Measurements from ENCODE around the gene DEGS1. TPM values are rescaled to one million over a fixed set of nuclear protein-coding genes. Genes with fewer than 3 reads are reported as not detected.

Gene DEGS1
- total RNA-seq, 1 donor from 2014 or later, result 76.7 TPM

DNA sequence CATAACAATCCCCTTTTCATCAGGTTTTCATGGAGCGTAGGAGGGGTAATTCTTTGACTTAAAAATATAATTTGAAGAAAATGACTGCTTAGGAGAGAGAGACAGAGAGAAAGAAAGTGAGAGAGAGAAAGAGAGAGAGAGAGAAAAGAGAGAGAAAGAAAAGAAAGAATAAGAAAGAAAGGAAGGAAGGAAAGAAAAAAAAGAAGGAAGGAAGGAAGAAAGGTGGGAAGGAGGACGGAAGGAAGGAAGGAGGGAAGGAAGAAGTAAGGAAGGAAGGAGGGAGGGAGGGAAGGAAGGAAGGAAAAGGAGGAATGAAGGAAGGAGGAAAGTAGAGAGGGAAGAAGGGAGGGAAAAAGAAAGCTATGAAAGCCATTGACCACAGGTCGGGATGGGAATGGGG is 10.8 kb upstream of the DEGS1 start:
- Histone ChIP-seq H3K4me3 (no peak overlapping the region), H3K36me3 (no peaks in the 10 kb centered on the region), H3K9me3 (no peaks in the 10 kb centered on the region), H3K27me3 (no peaks in the 10 kb centered on the region), H3K4me1 (no peaks in the 10 kb centered on the region), H3K27ac (no peak overlapping the region)
- TF ChIP-seq, protein P1, sequence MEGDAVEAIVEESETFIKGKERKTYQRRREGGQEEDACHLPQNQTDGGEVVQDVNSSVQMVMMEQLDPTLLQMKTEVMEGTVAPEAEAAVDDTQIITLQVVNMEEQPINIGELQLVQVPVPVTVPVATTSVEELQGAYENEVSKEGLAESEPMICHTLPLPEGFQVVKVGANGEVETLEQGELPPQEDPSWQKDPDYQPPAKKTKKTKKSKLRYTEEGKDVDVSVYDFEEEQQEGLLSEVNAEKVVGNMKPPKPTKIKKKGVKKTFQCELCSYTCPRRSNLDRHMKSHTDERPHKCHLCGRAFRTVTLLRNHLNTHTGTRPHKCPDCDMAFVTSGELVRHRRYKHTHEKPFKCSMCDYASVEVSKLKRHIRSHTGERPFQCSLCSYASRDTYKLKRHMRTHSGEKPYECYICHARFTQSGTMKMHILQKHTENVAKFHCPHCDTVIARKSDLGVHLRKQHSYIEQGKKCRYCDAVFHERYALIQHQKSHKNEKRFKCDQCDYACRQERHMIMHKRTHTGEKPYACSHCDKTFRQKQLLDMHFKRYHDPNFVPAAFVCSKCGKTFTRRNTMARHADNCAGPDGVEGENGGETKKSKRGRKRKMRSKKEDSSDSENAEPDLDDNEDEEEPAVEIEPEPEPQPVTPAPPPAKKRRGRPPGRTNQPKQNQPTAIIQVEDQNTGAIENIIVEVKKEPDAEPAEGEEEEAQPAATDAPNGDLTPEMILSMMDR (IDR thresholded peaks at IDR 0.05), result no peak
- intact Hi-C loops (cut with DNase I), result no loop called here
- DNase-seq (no peak), ATAC-seq (no peak)

DNA sequence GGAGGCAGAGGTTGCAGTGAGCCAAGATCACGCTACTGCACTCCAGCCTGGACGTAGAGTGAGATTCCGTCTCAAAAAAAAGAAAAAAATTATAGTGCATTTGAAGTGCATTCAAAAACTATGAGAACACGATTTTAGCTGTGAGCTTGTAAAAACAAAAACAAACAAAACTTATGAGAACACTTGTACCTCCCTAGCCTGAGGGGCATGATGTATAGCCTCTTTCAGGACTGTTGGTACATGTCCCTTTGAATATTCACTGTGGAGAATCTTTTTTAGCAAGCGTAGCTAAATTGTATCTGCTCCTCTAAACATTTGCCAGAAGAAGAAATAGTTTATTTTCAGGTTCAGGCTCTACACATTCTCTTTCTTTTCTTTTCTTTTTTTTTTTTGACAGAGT is 9.5 kb upstream of the DEGS1 start:
- TF ChIP-seq, protein P1 (IDR thresholded peaks at IDR 0.05), result no peak
- H3K27ac ChIP-seq, result no peak overlapping the region
- ATAC-seq, result no peak
- no peaks in the 10 kb centered on the region for H3K4me1 ChIP-seq
- no peaks in the 10 kb centered on the region for H3K9me3 ChIP-seq
- no peaks in the 10 kb centered on the region for H3K36me3 ChIP-seq
- intact Hi-C loops (cut with DNase I), result no loop called here
- H3K27me3 ChIP-seq, result no peaks in the 10 kb centered on the region
- DNase-seq, result no peak
- H3K4me3 ChIP-seq, result no peak overlapping the region

DNA sequence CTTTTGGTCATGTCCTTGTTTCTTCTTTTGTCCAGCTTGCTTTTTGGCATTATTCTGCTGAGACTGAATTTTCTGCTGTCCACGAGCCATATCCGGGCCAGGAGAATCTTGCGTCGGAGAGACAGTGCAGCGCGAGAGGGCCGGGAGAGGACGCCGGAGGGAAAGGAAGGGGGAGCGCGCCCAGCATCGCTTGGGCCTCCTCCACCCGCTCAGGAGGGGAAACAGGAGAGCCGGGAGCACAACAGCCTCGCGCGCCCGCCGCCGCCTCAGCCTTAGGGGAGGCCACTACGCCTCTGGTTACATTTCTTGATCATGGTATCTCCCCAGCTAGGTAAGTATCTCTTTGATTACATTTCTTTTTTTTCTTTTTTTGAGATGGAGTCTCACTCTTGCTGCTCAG is 7.4 kb upstream of the DEGS1 start:
- H3K27ac ChIP-seq, result no peak overlapping the region
- no peaks in the 10 kb centered on the region for H3K36me3 ChIP-seq
- DNase-seq (no peak), ATAC-seq (peak; percentile 69)
- H3K4me1 ChIP-seq, result no peaks in the 10 kb centered on the region
- intact Hi-C loops (cut with DNase I), result no loop called here
- no peaks in the 10 kb centered on the region for H3K9me3 ChIP-seq
- TF ChIP-seq, protein P1 (IDR thresholded peaks at IDR 0.05), result no peak
- no peaks in the 10 kb centered on the region for H3K27me3 ChIP-seq
- no peak overlapping the region for H3K4me3 ChIP-seq

DNA sequence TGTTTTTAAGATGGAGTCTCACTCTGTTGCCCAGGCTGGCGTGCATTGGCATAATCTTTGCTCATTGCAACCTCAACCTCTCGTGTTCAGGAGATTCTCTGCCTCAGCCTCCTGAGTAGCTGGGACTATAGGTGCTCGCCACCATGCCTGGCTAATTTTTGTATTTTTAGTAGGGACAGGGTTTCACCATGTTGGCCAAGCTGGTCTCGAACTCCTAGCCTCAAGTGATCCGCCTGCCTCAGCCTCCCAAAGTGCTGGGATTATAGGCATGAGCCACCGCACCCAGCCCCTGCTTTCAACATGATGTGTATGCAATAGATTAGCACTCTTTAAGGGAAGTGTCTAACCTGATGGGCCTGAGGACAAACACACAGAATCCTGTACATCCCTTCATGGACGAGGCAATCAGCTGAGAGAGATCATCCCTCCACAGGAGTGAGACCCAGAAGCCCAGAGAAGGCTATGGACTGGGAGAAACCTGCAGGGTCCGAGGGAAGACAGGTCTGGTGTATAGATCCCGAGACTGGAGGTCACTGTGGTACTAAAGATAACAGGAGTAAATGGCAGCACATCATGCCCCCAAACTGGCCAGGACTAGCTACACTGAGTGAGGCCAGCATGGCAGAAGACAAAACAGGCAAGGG is 5.6 kb upstream of the DEGS1 start:
- no peak overlapping the region for H3K27ac ChIP-seq
- no peak for ATAC-seq
- no peak overlapping the region for H3K4me3 ChIP-seq
- DNase-seq, result no peak
- H3K9me3 ChIP-seq, result no peaks in the 10 kb centered on the region
- H3K4me1 ChIP-seq, result no peaks in the 10 kb centered on the region
- intact Hi-C loops (cut with DNase I), result no loop called here
- no peaks in the 10 kb centered on the region for H3K27me3 ChIP-seq
- TF ChIP-seq, protein P1 (IDR thresholded peaks at IDR 0.05), result no peak
- H3K36me3 ChIP-seq, result no peaks in the 10 kb centered on the region

DNA sequence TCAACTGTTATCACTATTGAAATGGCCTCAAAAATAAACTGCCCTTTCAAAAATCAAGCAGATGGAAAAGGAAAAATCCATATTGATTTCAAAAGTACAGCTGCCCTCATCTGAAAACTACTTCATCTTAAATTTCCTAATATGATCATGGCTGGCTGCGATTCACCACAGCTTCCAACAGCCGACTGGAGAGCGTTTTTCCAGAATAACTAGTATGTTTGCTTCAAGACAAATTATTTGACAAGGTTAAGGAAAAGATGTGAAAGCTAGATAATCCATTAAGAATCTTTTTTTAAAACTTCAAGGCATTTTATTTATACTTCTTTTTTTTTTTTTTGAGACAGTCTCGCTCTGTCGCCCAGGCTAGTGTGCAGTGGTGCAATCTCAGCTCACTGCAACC is 4.1 kb upstream of the DEGS1 start:
- Histone ChIP-seq H3K4me3 (no peak overlapping the region), H3K36me3 (no peaks in the 10 kb centered on the region), H3K27me3 (no peaks in the 10 kb centered on the region), H3K9me3 (no peaks in the 10 kb centered on the region), H3K4me1 (no peaks in the 10 kb centered on the region), H3K27ac (no peak overlapping the region)
- DNase-seq (no peak), ATAC-seq (no peak)
- intact Hi-C loops (cut with DNase I), result no loop called here
- TF ChIP-seq, protein P1 (IDR thresholded peaks at IDR 0.05), result no peak

Data from upper lobe of right lung (tissue), 1 donor.